ENCODE results near the gene MTF1.
"Not testable (repeated sequence)": the region's sequence is repeated elsewhere in the genome, so short reads cannot be mapped to it uniquely, and the experiment has no call there.

Gene MTF1

DNA sequence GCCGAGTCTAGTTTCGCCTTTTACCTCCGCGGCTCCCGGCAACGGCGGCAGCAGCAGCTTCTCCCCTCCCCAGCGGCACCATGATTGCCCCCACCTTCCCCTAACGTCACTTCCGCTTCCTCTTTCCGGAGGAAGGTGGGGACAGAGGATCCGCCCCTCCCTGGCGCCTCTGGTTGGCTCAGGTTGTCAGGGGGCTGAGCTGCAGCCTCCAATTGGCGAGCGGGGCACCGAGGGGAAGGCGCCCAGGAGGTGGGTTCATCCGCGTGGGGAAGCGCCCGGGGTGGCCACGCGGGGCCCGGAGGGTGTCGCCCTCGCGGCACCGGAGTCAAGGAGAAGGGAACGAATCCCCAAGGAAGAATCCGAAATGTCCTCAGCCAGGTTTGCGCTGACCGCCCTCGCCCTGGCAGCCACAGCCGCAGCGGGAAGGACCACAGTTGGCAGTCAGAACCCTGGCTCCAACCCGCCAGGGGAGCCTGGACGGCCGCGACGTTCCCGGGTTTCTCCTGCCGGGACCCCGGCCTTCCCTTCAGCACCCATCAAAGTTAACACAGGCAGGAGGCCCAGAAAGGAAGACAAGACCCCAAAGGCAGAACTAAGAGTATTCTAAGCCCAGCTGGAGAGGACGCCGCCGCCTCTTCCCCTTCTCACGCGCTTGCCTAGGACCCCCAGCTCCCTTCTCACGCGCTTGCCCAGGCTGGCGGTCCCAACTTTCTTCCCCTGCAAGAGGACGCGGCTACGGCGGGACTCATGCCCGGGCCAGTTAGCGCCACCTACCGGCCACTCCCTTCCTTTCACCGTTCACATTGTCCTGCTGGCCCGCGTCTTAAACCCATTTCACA is at the start of gene MTF1:
Gene MTF1, minus strand, starts transcription at position 86 of the 839 bp plus-strand sequence. CDS start 1,934 bp downstream, outside the sequence.
- DNase-seq: peak; percentile 100

DNA sequence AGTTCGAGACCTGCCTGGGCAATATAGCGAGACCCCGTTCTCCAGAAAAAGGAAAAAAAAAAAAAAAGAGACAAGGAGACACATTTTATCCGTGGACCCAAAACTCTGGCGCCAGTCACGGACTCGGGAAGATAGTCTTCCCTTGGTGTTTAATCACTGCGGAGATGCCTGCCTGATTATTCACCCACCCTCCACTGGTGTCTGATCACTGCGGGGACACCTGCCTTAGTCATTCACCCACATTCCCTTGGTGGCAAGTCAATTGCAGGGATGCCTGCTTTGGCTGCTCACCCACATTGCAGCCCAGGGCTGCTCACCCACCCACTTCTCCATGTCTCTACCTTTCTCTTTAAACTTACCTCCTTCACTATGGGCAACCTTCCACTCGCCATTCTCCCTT is 49.1 kb upstream of the MTF1 start:
- DNase-seq: not testable (repeated sequence)

DNA sequence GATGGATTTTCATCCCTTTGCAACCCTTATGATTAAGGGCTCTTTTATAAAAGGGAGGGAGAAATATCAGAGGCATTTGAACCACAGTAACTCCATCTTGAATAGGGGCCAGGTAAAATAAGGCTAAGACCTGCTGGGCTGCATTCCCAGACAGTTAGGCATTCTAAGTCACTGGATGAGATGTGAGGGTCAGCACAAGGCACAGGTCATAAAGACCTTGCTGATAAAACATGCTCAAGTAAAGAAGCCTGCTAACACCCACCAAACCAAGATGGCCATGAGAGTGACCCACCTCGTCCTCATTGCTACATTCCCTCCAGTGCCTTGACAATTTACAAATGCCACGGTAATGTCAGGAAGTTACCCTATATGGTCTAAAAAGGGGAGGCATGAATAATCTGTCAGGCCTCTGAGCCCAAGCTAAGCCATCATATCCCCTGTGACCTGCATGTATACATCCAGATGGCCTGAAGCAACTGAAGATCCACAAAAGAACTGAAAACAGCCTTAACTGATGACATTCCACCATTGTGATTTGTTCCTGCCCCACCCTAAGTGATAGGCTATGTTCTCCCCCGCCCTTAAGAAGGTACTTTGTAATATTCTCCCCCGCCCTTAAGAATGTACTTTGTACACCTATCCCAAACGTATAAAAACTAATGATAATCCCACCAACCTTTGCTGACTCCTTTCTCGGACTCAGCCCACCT is 48.2 kb upstream of the MTF1 start:
- not testable (repeated sequence) for DNase-seq

DNA sequence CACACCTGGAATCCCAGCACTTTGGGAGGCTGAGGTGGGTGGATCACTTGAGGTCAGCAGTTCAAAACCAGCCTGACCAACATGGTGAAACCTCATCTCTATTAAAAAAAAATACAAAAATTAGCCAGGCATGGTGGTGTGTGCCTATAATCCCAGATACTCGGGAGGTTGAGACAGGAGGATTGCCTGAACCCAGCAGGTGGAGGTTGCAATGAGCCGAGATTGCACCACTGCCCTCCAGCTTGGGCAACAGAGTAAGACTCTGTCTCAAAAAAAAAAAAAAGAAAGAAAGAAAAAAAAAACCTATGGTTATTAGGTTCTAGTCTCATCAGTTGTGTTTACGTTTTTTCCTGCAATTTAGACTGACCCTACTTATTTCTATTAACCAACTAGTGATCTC is 47.2 kb upstream of the MTF1 start:
- not testable (repeated sequence) for DNase-seq

DNA sequence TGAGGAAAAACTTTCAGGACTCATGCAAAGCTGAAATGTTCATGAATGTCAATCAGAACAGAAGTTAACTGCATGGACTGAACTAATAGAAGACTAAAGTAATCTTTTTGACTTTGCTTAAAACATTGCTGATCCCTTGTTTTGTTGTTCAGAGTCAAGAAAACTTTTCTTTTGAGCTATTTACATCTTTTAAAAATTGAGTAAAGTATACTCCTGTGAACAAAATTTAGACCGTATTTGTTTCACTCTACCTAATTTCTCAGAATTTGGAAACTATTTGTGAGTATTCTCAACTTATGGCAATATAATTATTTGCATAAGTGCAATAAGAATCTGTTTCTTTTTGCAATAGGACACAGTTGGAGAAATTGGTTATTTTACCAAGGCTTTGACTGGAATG is 46.3 kb upstream of the MTF1 start:
- no peak for DNase-seq

DNA sequence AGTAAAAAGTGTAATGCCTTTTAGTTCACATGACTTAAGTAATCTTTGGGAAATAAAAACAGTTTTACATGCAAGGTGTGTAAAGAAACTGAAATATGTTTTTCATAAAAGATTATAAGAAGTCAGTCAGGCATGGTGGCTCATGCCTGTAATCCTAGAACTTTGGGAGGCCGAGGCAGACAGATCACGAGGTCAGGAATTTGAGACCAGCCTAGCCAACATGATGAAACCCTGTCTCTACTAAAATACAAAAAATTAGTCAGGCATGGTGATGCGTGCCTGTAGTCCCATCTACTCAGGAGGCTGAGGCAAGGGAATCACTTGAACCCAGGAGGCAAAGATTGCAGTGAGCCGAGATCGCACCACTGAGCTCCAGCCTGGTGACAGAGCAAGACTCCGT is 44.5 kb upstream of the MTF1 start:
- DNase-seq: not testable (repeated sequence)

DNA sequence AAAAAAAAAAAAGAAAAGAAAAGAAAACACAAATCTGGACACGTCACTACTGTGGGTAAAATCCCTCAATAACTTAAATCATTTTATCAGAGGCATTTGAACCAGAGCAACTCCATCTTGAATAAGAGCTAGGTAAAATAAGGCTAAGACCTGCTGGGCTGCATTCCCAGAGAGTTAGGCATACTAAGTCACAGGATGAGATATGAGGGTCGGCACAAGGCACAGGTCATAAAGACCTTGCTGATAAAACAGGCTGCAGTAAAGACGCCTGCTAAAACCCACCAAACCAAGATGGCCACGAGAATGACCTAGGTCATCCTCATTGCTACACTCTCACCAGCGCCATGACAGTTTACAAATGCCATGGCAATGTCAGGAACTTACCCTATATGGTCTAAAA is 43.6 kb upstream of the MTF1 start:
- no peak for DNase-seq

DNA sequence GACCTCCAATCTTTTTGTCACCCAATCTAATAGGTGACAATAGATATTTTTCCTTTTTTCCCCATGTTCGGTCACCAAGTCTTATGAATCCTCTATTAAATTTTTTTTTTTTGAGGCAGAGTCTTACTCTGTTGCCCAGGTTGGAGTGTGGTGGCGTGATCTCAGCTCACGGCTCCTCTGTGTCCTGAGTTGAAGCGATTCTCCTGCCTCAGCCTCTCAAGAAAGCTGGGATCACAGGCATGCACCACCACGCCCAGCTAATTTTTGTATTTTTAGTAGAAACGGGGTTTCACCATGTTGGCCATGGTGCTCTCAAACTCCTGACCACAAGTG is 42.5 kb upstream of the MTF1 start:
- no peak for DNase-seq

DNA sequence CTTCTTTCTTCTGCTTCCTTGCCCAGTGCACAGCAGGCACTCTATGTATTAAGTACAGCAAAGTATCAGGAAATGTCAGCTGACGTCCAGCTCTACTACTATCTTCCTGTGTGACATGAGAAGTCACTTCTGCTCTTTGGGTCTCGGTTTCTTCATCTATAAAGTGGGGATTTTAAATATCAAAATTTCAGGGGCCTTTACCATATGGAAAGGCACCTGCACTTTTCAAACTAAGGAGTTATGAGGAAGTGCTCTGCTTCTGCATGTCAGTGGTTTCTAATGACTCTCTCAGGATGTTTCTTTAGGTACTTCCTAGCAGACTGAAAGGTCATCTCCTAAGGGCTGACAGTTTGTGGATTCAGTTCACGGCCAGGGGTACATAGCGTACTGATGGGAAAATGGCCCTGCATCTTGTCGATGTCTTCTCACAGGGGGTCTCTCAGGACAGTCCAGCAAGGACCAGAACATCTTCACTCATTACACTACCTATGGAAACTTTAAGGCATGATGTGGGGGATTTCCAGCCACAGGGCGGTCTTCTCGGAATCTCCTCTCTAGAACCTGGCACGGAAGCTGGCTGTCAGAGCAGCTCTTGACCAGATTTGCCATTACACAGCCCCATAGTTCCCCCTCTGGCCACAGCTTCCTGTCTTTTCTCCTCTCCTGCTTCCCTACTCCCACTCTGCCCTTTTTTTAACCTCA is 42.0 kb upstream of the MTF1 start:
- DNase-seq: no peak

DNA sequence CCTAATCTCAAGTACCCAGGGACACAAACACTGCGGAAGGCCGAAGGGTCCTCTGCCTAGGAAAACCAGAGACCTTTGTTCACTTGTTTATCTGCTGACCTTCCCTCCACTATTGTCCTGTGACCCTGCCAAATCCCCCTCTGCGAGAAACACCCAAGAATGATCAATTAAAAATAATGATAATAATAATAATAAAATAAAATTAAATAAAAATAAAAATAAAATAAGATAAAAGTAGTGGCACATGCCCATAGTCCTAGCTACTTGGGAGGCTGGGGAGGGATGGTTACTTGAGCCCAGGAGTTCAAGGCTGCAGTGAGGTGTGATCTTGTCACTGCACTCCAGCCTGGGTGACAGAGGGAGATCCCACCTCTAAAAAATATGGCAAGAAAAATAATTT is 38.2 kb upstream of the MTF1 start:
- not testable (repeated sequence) for DNase-seq

DNA sequence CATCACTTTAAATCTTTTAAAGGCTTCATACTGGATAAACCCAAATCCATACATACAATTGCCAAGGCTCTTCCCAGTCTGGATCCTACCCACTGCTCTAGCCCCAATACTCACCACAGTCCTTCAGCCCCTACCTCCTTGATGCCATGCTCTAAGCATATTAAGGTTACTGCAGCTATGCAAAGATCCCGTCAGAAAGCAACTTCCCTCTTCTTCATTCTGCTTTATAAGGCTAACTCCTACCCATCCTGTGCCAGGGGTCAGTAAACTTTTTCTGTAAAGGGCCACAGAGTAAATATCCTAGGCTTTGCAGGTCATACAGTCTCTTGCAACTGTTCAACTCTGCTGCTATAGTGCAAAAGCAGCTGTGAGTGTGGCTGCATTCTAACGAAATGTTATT is 34.3 kb upstream of the MTF1 start:
- no peak for DNase-seq

DNA sequence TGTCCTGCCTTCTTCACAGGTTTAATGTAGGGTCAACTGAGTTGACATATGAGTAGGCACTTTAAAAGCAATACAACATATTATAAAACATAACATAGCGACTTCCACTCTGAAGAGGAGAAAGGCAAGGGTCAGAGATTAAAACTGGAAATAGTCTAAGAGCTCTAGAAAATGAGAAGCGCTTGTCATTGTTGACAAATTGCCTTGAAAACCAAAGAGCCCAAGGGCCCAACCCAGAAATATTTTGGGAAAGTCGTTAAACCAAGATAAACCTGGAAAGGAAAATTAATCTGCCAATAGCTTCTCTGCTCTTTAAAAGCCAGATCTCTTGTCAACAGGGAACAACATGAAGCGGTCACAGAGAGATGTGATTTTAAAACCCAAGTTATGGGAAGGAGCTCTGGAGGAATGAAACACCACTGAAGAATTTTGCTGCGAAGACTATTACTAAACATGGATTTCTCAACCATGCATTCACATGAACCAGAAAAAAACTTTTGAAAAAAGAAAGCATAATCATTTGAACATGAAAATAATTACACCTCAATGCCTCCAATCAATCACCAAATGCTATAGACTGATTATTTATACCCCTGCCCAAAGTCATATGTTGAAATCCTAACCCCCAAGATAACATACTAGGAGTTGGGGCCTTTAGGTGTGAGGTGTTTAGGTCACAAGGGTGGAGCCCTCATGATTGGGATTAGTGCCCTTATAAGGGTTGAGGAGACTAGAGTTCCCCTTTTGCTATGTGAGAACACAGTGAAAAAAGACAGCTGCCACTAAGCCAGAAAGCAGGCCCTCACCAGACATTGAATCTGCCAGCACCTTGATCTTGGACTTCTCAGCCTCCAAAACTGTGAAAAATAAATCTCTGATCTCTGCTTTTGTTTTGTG is 33.0 kb upstream of the MTF1 start:
- DNase-seq: no peak

DNA sequence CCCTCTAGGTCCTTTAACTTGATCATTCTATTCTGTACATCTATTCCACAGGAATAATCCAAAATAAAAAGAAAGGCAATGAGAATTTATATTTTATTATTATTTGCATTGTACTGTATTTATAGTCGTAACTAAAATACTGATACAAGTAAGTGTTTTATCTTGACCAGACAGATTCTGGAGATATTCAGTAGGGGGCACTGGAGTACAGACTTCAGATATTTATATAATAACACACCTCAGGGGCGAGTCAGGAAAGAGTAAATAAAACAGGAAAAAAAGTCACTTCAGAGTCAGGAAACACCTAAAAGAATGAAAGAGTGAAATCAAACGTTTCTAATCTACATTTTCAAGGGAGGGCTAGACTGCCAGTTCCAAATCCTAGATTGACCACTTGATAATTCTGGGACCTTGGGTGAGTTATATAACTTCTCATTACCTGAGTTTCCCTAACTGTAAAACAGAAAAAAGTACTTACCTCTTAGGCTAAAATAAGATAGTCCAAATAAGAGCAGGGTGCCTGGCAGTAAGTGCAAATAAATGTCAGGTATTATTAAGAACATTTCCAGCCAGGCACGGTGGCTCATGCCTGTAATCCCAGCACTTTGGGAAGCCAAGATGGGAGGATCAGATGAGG is 31.1 kb upstream of the MTF1 start:
- DNase-seq: peak; percentile 90

DNA sequence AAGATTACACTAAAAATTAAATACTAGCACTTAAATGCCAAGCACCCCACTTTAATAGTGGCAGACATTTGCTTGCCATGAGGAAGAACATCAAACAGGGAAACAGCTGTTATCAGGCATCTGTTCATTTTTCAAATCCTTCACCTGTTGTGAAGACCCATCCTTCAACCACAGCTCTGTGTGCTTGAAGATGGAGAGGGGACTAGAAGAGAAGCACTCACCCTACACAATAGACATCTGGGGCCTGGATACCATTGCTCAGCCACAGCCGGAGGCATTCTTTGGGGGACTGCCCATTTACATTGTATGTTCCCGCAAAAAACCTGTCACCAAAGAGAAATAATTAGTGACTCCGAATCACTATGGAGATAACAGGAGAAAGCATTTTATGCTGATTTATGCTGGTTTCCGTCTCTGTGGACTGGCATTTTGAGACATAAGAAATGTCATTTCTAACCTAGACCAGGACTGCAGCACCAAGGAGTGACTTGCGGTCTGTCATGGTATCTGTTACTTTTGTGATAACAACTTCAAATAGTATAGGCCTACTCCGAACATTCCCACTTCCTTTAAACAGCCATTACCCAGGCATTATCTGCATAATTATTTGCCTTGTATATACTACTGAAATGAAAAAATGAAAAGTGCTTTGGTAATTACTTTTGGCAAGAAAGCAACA is 28.8 kb upstream of the MTF1 start:
- DNase-seq: no peak

DNA sequence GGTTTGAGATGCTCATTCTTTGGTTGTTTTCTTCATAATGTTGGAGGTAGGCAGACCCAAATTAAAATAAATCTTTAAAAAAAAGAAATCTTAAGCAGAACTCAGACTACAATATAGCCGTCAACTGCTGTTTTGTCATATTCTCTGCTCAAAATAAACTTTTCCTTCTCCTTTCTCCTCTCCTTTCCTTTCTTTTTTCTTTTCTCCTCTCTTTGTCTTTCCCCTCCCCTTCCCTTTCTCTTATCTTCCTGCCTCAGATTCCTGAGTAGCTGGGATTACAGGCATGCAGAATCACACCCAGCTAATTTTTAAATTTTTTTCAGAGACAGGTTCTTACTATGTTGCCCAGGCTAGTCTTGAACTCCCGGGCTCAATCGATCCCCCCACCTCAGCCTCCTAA is 24.8 kb upstream of the MTF1 start:
- no peak for DNase-seq

DNA sequence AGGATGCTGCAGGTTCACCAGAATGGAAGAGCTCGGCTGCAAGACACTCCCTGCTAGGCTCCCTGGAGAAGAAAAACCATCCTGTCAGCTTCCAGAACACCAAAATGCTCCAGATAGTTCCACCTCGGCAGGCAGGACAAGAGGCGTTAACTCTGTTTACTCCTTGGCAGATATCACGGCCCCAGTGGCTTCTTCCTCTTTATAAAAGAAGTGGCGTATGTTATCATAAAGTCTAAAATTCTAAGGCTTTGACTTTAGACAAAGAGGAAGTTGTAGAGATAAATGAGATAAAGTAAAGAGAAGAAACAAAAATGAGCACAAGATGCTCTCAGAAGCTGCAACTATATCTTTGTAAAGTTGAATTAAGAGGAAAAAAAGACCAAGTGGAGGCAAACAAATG is 24.3 kb upstream of the MTF1 start:
- no peak for DNase-seq

DNA sequence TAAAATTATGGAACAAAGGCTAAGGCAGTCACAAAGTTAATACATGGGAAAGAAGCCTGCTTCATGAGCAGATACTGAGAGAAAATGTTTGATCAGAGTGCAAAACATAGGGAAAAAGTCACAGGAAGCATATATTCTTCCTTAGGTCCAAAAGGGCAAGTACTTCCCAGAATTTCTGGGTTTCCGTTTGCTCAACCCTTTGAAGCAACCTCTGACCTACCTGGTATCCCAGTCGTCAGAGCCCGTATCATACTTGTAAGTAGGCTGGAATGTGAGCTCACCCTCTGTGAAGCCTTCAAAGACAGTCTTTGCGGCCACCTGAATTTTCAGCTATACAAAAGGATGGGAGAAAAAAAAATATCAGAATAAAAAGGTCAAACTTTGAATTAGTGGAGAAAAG is 20.5 kb upstream of the MTF1 start:
- no peak for DNase-seq

DNA sequence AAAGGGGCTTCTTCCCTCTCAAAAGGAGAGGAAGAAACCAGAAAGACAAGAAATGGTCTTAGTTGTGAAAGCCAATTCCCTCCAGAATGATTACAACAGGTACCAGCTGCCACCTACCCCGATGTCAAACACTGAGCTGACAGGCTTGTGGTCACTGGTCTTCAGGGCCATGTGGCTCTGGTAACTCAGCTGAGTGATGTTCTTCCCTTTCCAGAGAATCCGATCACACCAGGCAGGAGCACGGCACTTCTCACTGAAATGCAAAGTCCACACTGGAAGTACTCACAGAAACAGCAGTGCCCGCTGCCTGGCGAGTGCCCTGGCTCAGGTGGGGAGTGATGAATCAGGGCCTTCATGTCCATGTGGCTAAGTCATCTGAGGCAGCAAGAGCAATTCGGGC is 18.7 kb upstream of the MTF1 start:
- DNase-seq: no peak

DNA sequence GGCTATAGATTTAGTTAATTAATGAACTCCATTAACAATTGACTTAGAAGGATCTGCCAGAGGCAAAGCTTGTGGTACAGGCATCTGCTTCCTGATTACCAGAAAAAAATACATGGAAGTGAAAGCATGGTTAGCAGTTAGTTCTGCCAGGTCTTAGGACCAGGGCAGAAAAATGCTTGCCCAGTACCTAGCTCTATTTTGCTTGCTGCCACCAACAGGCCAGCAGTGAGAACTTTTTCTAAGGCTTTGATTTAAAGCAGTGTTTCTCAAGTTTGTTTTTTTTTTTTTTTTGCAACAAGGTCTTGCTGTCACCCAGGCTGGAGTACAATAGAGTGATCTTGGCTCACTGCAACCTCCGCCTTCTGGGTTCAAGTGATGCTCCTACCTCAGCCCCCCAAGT is 16.4 kb upstream of the MTF1 start:
- DNase-seq: no peak

DNA sequence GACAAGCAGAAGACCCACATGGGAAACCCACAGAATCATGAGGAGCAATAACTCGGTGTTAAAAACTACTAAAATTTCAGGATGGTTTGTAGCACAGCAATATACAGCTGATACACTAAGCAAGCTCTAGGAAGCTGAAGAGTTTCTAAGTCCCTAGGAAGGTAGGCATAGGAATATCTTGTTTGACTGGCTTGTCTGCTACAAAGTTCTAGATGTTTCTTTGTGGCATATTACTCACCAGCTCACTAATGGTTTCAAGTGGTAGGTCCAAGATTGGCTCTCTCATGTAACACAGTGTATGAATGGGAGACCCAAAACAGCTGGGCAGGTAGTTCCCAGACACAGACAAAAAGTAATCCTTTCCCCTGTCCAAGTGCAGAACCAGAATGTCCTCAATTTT is 13.3 kb upstream of the MTF1 start:
- no peak for DNase-seq

DNA sequence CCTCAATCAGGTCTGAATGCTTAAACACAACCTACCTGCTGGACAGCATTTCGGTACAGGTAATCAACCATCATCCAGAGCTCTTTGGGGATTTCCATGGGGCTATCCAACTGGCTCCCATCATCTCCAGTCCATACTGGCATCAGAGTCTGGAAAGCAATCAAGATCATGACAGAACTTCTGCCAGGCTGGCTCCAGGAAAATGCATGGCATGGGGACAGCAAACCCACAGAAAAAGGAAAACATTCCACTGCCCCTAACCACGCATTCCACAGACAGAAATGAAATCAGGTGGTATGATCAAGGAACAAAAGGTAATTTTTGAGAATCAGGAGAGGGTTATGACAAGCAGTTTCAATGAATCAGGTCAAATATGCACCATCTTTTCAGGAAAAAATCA is 9.1 kb upstream of the MTF1 start:
- no peak for DNase-seq

DNA sequence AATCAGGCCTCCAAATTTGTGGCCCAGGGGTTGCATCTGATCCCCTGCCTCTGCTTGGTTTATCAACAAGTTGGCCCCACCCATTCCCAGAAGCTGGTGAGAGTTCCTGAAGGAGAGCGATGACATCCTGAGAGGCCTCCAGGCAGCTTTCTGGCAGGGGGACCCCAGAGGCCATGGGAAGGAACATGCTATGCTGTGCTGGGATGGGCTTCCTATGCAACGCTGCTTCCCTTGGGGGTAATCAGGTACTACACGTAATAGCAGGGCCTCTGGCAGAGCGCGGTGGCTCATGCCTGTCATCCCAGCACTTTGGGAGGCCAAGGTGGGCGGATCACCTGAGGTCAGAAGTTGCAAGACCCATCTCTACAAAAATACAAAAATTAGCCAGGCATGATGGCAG is 8.4 kb upstream of the MTF1 start:
- no peak for DNase-seq
